MM.1S (cell line): ENCODE results near the gene NFE2L3.
A peak's percentile ranks its signal among the peaks of the same experiment; 100 is the strongest.

Experiments
- DNase-seq: peaks from one replicate; pipeline ENCODE4 v3.0.0-alpha.2; 2015
- H2AFZ ChIP-seq: fragments of 300-600 bp; sonication (generic); 2 replicates; pipeline ENCODE4 v1.6.0; 2016; ENCODE audit warnings: antibody characterized with exemption, low read length
- H3F3A ChIP-seq: fragments of 300-600 bp; sonication (generic); 2 replicates; pipeline ENCODE4 v1.6.1; 2016; ENCODE audit warnings: mild to moderate bottlenecking, antibody characterized with exemption, low read length, moderate library complexity, mixed read lengths; ENCODE audit not compliant: insufficient read depth
- H3K27ac ChIP-seq: fragments of 300-600 bp; sonication (generic); 2 replicates; pipeline ENCODE4 v1.5.1; 2016; ENCODE audit warnings: mild to moderate bottlenecking, low read length
- H3K27me3 ChIP-seq: fragments of 300-600 bp; sonication (generic); replicated peaks from 2 replicates; pipeline ENCODE4 v1.6.0; 2016; ENCODE audit warnings: low read length; ENCODE audit not compliant: insufficient read depth
- H3K36me3 ChIP-seq: fragments of 300-600 bp; sonication (generic); replicated peaks from 2 replicates; pipeline ENCODE4 v1.6.1; 2016; ENCODE audit warnings: mild to moderate bottlenecking, low read length, mixed read lengths; ENCODE audit not compliant: insufficient read depth
- H3K4me1 ChIP-seq: fragments of 300-600 bp; sonication (generic); 2 replicates; pipeline ENCODE4 v1.6.1; 2016; ENCODE audit warnings: low read length, mixed read lengths
- H3K4me2 ChIP-seq: fragments of 300-600 bp; sonication (generic); 2 replicates; pipeline ENCODE4 v1.6.0; 2016; ENCODE audit warnings: low read depth, low read length
- H3K4me3 ChIP-seq: fragments of 300-600 bp; sonication (generic); 2 replicates; pipeline ENCODE4 v1.5.1; 2016; ENCODE audit warnings: low read length, mixed read lengths
- H3K79me2 ChIP-seq: fragments of 300-600 bp; sonication (generic); 2 replicates; pipeline ENCODE4 v1.6.1; 2016; ENCODE audit warnings: mixed run types, low read length, mixed read lengths
- H3K9ac ChIP-seq: fragments of 300-600 bp; sonication (generic); 2 replicates; pipeline ENCODE4 v1.6.1; 2016; ENCODE audit warnings: low read length, mixed read lengths
- H3K9me2 ChIP-seq: fragments of 300-600 bp; sonication (generic); replicated peaks from 2 replicates; pipeline ENCODE4 v1.6.1; 2016; ENCODE audit warnings: mild to moderate bottlenecking, low read length, mixed read lengths; ENCODE audit not compliant: insufficient read depth
- H3K9me3 ChIP-seq: fragments of 300-600 bp; sonication (generic); replicated peaks from 2 replicates; pipeline ENCODE4 v1.6.1; 2016; ENCODE audit warnings: mild to moderate bottlenecking, low read length, mixed read lengths; ENCODE audit not compliant: insufficient read depth
- H4K20me1 ChIP-seq: fragments of 300-600 bp; sonication (generic); 2 replicates; pipeline ENCODE4 v1.6.1; 2016; ENCODE audit warnings: mild to moderate bottlenecking, low read length, moderate library complexity, mixed read lengths; ENCODE audit not compliant: insufficient read depth
- CTCF ChIP-seq: fragments of 300-600 bp; sonication (generic); IDR thresholded peaks from 2 replicates; pipeline ENCODE4 v1.5.1; 2016; ENCODE audit warnings: antibody characterized with exemption, low read length, mixed read lengths
- EZH2 ChIP-seq: fragments of 300-600 bp; sonication (generic); optimal IDR thresholded peaks from 2 replicates; pipeline ENCODE3; 2017; ENCODE audit warnings: low read depth, mild to moderate bottlenecking, antibody characterized with exemption, low read length, mixed read lengths
- EZH2phosphoT487 ChIP-seq: fragments of 300-600 bp; sonication (generic); IDR thresholded peaks from 2 replicates; pipeline ENCODE4 v1.6.1; 2018; ENCODE audit warnings: antibody characterized with exemption, low read length

Gene NFE2L3

GRCh38 chr7:26198133-26198780, 46.3 kb downstream of the NFE2L3 start:
- H3K9me3 ChIP-seq = no peaks in the 10 kb centered on the region
- H3K4me2 ChIP-seq = peak overlapping the region; percentile 66
- TF ChIP-seq CTCF (peak; percentile 72), EZH2phosphoT487 (no peak), EZH2 (no peak)
- H3K79me2 ChIP-seq = peaks cover 90% of the 10 kb centered on the region
- H3K4me3 ChIP-seq = peak overlapping the region; percentile 96
- H3K36me3 ChIP-seq = peaks cover 36% of the 10 kb centered on the region
- peaks cover 31% of the 10 kb centered on the region for H3K4me1 ChIP-seq
- H3K27ac ChIP-seq = no peak overlapping the region
- no peaks in the 10 kb centered on the region for H3K27me3 ChIP-seq
- H3K9ac ChIP-seq = peak overlapping the region; percentile 97; the same call in 1 of the 2 replicates
- H3K9me2 ChIP-seq = no peaks in the 10 kb centered on the region
- DNase-seq = peak; percentile 67
- H2AFZ ChIP-seq = no peak overlapping the region
- peaks cover 66% of the 10 kb centered on the region for H4K20me1 ChIP-seq
- H3F3A ChIP-seq = peaks cover 66% of the 10 kb centered on the region

- Histone ChIP-seq H3F3A (peaks cover 61% of the 10 kb centered on the region), H4K20me1 (peaks cover 66% of the 10 kb centered on the region), H2AFZ (no peak overlapping the region), H3K36me3 (peaks cover 34% of the 10 kb centered on the region), H3K9me2 (no peaks in the 10 kb centered on the region), H3K27me3 (no peaks in the 10 kb centered on the region), H3K9ac (peak overlapping the region; percentile 97), H3K27ac (peak overlapping the region; percentile 98; the same call in 1 of the 2 replicates), H3K9me3 (no peaks in the 10 kb centered on the region), H3K4me3 (peak overlapping the region; percentile 96), H3K79me2 (peaks cover 90% of the 10 kb centered on the region), H3K4me2 (peak overlapping the region; percentile 66), H3K4me1 (peaks cover 26% of the 10 kb centered on the region)
- no peak for TF ChIP-seq EZH2phosphoT487
- no peak for TF ChIP-seq EZH2
- TF ChIP-seq CTCF = no peak
- DNase-seq = no peak
Observed at GRCh38 chr7:26198781-26199169, 46.8 kb downstream of the NFE2L3 start.

GRCh38 chr7:26199301-26200037, 47.5 kb downstream of the NFE2L3 start:
- H3K79me2 ChIP-seq = peaks cover 90% of the 10 kb centered on the region
- H3K36me3 ChIP-seq = peaks cover 34% of the 10 kb centered on the region
- peak overlapping the region; percentile 66 for H3K4me2 ChIP-seq
- H3K27me3 ChIP-seq = no peaks in the 10 kb centered on the region
- H3K9me3 ChIP-seq = no peaks in the 10 kb centered on the region
- peak overlapping the region; percentile 96 for H3K4me3 ChIP-seq
- peak; percentile 45 for DNase-seq
- H3K27ac ChIP-seq = peak overlapping the region; percentile 98
- peak overlapping the region; percentile 97 for H3K9ac ChIP-seq
- H3F3A ChIP-seq = peaks cover 55% of the 10 kb centered on the region
- peaks cover 25% of the 10 kb centered on the region for H3K4me1 ChIP-seq
- H2AFZ ChIP-seq = no peak overlapping the region
- H4K20me1 ChIP-seq = peaks cover 68% of the 10 kb centered on the region
- TF ChIP-seq EZH2phosphoT487 (no peak), EZH2 (no peak), CTCF (no peak)
- H3K9me2 ChIP-seq = no peaks in the 10 kb centered on the region
